Measurements from ENCODE around the gene RERE.

Gene RERE

GRCh38 chr1:8473891-8474300, 343.5 kb downstream of the RERE start:
- no peak for DNase-seq (ENCODE audit: low spot score)

GRCh38 chr1:8473121-8473875, 344.1 kb downstream of the RERE start:
- DNase-seq (ENCODE audit: low spot score): no peak

GRCh38 chr1:8472668-8473067, 344.8 kb downstream of the RERE start:
- DNase-seq (ENCODE audit: low spot score): no peak

GRCh38 chr1:8471451-8471850, 346.0 kb downstream of the RERE start:
- no peak for DNase-seq (ENCODE audit: low spot score)

GRCh38 chr1:8468751-8469150, 348.7 kb downstream of the RERE start:
- DNase-seq (ENCODE audit: low spot score): no peak

GRCh38 chr1:8467308-8467707, 350.1 kb downstream of the RERE start:
- DNase-seq (ENCODE audit: low spot score): no peak

- no peak for DNase-seq (ENCODE audit: low spot score)
Measured at GRCh38 chr1:8465692-8466091, 351.7 kb downstream of the RERE start.

- DNase-seq (ENCODE audit: low spot score): no peak
Measured at GRCh38 chr1:8465013-8465412, 352.4 kb downstream of the RERE start.

GRCh38 chr1:8464377-8464776, 353.1 kb downstream of the RERE start:
- DNase-seq (ENCODE audit: low spot score): no peak

GRCh38 chr1:8463144-8463927, 354.1 kb downstream of the RERE start:
- no peak for DNase-seq (ENCODE audit: low spot score)

GRCh38 chr1:8462371-8462892, 355.0 kb downstream of the RERE start:
- no peak for DNase-seq (ENCODE audit: low spot score)

GRCh38 chr1:8461351-8462110, 355.9 kb downstream of the RERE start:
- no peak for DNase-seq (ENCODE audit: low spot score)

- no peak for DNase-seq (ENCODE audit: low spot score)
Measured at GRCh38 chr1:8460784-8461183, 356.7 kb downstream of the RERE start.

- no peak for DNase-seq (ENCODE audit: low spot score)
Measured at GRCh38 chr1:8460132-8460544, 357.3 kb downstream of the RERE start.

GRCh38 chr1:8458607-8459006, 358.8 kb downstream of the RERE start:
- no peak for DNase-seq (ENCODE audit: low spot score)

- DNase-seq (ENCODE audit: low spot score): no peak
Measured at GRCh38 chr1:8457760-8458381, 359.6 kb downstream of the RERE start.

- no peak for DNase-seq (ENCODE audit: low spot score)
Measured at GRCh38 chr1:8456991-8457390, 360.4 kb downstream of the RERE start.

GRCh38 chr1:8456308-8456912, 361.0 kb downstream of the RERE start:
- DNase-seq (ENCODE audit: low spot score): no peak

- DNase-seq (ENCODE audit: low spot score): no peak
Measured at GRCh38 chr1:8455700-8456307, 361.6 kb downstream of the RERE start.

GRCh38 chr1:8450312-8450711, 367.1 kb downstream of the RERE start:
- DNase-seq (ENCODE audit: low spot score): no peak

Data from left forelimb (tissue), 1 donor.